GM21360 (cell line): ENCODE measurements around the gene MYLK.
"Not testable (repeated sequence)": the region's sequence is repeated elsewhere in the genome, so short reads cannot be mapped to it uniquely, and the experiment has no call there.

Experiments
- ATAC-seq: cut with Tn5 transposase; IDR thresholded peaks from one replicate; pipeline ENCODE4 v1.9.1; 2021; ENCODE audit warnings: mild to moderate bottlenecking, moderate library complexity; ENCODE audit not compliant: unreplicated experiment

The MYLK gene, protein sequence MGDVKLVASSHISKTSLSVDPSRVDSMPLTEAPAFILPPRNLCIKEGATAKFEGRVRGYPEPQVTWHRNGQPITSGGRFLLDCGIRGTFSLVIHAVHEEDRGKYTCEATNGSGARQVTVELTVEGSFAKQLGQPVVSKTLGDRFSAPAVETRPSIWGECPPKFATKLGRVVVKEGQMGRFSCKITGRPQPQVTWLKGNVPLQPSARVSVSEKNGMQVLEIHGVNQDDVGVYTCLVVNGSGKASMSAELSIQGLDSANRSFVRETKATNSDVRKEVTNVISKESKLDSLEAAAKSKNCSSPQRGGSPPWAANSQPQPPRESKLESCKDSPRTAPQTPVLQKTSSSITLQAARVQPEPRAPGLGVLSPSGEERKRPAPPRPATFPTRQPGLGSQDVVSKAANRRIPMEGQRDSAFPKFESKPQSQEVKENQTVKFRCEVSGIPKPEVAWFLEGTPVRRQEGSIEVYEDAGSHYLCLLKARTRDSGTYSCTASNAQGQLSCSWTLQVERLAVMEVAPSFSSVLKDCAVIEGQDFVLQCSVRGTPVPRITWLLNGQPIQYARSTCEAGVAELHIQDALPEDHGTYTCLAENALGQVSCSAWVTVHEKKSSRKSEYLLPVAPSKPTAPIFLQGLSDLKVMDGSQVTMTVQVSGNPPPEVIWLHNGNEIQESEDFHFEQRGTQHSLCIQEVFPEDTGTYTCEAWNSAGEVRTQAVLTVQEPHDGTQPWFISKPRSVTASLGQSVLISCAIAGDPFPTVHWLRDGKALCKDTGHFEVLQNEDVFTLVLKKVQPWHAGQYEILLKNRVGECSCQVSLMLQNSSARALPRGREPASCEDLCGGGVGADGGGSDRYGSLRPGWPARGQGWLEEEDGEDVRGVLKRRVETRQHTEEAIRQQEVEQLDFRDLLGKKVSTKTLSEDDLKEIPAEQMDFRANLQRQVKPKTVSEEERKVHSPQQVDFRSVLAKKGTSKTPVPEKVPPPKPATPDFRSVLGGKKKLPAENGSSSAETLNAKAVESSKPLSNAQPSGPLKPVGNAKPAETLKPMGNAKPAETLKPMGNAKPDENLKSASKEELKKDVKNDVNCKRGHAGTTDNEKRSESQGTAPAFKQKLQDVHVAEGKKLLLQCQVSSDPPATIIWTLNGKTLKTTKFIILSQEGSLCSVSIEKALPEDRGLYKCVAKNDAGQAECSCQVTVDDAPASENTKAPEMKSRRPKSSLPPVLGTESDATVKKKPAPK (N-terminal part only)

DNA sequence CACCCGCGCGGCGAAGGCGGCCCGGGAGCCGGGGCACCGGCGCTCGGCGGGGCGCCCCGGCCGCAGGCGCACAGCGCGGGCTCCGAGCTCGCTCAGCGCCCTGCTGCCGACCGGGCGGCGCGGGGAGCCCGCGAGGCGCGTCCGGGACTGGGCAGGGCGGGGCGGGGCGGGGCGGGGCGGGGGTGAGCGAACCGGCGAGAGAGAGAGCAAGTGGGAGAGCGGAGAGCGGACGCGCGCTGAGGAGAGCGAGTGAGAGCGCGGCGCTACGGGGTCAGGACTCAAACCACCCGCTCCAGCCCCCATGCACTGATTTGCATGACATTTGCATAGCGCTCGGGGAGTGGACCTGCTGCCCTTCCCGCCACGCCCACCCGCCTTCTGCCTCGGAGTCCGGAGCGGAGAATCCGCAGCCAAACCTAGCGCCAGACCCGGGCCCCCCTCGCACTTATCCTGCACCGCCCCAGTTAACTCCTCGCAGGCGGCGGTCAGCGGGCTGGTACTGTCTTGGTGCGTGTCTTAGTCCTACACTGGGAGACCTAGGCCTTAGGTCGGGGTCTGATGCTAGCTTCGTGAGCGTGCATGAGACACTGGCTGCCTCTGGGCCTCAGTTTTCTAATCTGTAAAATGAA is at the start of gene MYLK:
MYLK (minus strand) TSS at position 130 of the 629 bp plus-strand sequence. CDS start 90,491 bp downstream, outside the sequence.
- ATAC-seq = peak; percentile 62

- ATAC-seq = no peak
Observed at GRCh38 chr3:123930445-123930844, 46.3 kb upstream of the MYLK start.

GRCh38 chr3:123929325-123929724 is 45.2 kb upstream of the MYLK start:
- no peak for ATAC-seq

DNA sequence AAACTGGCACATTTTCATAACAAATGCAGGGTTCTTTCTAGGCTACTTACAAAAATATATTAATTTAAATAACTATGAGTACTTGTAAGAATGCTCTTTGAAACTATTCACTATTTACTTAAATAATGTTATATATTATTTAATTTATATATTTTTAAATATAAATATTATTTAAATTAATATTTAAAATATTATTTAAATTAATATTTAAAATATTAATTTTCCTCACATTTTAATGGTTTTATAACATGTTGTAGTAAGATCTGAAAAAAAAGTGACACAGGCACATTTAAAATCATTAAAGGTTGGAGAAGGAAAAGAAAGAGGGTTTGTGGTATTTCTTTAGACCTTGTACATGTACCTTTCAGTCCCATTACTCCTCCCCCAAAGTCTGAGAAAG is 42.3 kb upstream of the MYLK start:
- no peak for ATAC-seq

GRCh38 chr3:123920868-123921267 is 36.7 kb upstream of the MYLK start:
- no peak for ATAC-seq

GRCh38 chr3:123920383-123920782 is 36.3 kb upstream of the MYLK start:
- ATAC-seq = no peak

DNA sequence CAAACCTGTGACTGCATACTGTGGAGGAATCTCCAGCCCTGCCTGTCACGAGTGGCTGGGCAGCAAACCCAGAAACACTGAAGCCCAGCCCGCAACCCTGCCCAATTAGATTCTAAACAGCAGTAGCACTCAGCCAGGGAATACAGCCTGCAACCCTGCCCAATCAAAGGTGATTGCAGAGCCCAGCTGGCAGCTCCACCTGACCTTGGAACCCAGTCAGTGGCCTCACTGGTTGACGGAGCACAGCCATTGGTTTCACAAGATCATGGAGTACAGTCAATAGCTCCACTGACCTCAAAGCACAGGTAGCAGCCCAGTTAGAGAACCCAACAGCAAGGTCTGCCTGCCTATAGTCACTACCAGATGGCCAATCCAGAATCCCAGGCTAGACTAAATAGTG is 35.2 kb upstream of the MYLK start:
- no peak for ATAC-seq

GRCh38 chr3:123914829-123915228 is 30.7 kb upstream of the MYLK start:
- ATAC-seq = no peak

DNA sequence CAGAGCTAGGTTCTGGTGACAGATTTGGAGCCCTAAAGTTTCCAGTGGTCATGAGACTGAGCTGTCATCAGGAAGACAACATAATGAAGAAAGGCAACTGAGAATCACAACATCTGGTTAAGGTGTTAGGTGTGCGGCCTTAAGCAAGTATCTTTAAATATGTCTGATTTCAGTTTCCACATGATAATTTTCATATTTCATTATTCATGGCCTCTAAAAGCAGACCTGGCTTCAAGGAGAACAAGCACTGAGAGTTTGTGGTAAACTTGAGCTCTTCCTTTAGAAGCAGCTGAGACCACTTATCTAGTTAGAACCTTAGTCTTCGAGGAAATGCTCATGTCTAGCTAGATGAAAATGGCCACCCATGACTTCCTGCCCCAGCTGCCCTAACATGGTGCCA is 25.7 kb upstream of the MYLK start:
- ATAC-seq = no peak

DNA sequence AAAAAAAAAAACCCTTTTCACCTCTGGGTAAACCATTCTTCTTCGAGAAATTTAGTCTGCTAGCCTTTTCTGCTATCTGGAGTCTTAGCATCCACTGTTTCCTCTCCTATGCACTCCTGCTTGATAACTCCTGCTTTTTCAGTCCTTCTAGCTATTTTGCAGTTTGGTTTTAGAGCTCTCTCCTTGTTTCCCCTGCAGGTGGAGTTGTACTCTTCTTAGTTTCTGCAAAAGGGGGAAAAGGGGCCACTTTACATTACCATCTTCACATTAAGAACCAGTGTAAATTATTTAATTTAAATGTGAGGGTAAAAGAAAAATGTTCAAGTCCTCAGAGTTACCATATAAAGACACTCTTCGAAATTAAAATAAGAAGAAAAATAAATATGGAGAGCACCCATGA is 23.6 kb upstream of the MYLK start:
- ATAC-seq = no peak

GRCh38 chr3:123899300-123899865 is 15.3 kb upstream of the MYLK start:
- no peak for ATAC-seq

- no peak for ATAC-seq
Observed at GRCh38 chr3:123893012-123893411, 8.9 kb upstream of the MYLK start.

- no peak for ATAC-seq
Observed at GRCh38 chr3:123892195-123892594, 8.1 kb upstream of the MYLK start.

DNA sequence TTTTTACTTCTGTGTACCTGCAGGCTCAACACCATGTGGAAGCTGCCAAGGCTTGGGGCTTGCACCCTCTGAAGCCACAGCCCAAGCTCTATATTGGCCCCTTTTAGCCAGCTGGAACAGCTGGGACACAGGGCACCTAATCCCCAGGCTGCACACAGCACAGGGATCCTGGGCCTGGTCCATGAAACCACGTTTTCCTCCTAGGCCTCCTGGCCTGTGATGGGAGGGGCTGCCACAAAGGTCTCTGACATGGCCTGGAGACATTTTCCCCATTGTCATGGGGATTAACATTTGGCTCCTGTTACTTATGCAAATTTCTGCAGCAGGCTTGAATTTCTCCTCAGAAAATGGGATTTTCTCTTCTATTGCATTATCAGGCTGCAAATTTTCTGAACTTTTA is 6.9 kb upstream of the MYLK start:
- not testable (repeated sequence) for ATAC-seq

- not testable (repeated sequence) for ATAC-seq
Observed at GRCh38 chr3:123890162-123890561, 6.0 kb upstream of the MYLK start.

DNA sequence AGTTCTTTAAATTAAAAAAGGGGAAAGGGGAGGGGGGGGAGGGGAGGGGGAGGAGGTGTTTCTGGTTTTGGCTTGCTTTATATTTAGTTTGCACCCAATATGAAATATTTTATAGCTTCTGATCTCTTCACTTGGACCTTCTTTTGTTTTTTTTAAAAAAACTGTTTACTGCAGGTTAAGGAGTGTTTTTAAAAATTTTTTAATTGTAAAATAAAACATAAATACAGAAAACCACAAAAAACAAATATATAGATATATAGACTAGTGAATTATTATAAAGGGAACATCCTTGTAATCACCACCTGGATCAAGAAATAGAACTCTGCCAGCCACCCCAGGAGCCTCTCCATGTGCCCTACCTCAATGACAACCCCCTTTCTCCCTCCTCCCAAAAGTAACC is 861 bp upstream of the MYLK start:
- ATAC-seq = no peak

- no peak for ATAC-seq
Observed at GRCh38 chr3:123883701-123884202, 380 bp downstream of the MYLK start.

DNA sequence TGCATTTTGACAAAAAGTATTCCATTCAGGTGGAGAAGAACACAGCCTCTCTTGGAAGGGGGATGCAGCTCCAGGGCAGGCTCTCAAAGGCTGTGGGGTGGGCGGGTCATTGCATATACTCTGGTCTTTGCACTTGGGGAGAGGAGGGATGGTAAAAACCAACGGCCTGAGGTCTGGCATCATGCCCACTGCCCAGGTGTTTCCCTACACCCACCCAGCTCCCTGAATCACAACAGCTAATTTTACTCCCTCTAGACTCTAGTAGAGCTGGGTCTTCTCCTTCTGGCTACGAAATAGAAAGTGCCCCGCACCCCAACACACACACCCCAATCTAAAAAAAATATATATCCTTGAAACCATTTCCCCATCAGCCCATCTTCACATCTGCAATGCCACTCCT is 1.0 kb downstream of the MYLK start:
- no peak for ATAC-seq

- no peak for ATAC-seq
Observed at GRCh38 chr3:123881771-123882170, 2.4 kb downstream of the MYLK start.

DNA sequence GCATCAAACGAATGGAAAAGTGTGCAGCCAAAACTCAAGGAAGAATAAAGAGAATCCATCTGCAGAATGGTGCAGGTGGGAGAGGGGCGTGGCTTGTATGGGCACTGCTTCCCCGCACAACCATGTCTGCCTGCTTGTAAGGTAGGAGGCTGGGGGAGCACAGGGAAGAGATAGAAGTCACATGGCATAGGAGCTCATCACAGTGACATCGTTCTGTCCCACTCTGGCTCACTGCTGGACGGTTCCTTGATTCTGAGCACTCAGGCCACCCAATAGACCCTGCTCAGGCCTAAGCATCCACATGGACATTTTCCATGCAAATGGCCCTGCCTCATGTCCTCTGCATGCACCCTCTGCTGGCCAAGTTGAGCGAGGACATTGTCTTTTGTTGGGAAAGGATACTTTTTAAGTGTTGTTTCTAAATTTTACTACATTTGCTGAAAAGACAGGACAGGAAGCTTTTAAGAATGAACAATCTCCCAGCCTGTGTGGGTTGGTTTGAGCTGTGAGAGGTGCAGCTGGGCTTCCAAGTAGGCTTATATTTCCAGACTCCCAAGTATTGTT is 3.1 kb downstream of the MYLK start:
- no peak for ATAC-seq
